Embryonic facial prominence (tissue), 1 donor: ENCODE results near the gene SNAPIN.
A peak's percentile ranks its signal among the peaks of the same experiment; 100 is the strongest.
"Not testable (repeated sequence)": the region's sequence is repeated elsewhere in the genome, so short reads cannot be mapped to it uniquely, and the experiment has no call there.

Source experiments
- DNase-seq: peaks from one replicate; pipeline ENCODE4 v3.0.0-alpha.2; 2016; ENCODE audit errors: extremely low spot score

The SNAPIN gene

DNA sequence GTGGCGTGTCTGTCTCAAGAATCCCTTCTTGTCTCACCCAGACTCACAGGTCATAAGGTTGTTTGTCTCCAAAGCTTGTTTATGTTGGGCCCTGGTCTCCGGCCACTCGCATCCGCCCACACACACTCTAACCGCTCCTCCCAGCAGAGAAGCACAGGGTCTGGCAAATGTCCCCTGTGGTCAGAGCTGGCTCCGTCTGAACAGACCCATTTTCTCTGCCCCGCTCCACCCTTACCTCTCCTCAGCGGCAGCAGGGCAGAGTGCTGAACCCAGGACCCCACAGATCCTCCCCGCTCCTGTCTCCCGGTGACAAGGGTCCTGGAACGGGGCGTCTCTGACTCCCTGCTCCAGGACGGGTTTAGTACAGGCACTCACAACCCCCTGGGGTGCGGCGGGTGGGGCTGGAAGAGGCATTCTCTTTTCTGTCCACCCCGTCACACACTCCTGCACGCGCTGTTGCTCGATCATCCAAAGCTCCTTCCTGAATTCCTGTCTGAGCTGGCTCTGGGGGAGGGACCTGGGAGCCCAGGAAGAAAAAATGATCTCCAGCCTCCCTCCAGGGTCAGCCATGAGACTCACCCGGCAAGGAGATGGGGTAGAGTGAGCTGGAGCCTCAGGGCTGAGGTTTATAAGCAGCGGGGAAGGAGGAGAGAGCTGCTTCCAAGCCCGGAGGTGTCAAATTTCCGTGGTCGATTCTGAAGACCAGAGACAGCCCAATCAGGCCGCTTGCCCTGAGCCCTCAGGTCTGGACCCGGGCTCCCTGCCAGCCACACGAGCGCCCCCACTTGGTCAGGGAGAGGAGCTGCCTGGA is 31.4 kb upstream of the SNAPIN start, which contains the start of gene S100A13:
TSS of gene S100A13 (minus strand) at position 602 of the 811 bp plus-strand sequence. CDS start 1,033 bp downstream, outside the sequence.
- peak; percentile 65 for DNase-seq

GRCh38 chr1:153627715-153628626 is 30.5 kb upstream of the SNAPIN start, which contains the start of gene S100A1:
Gene S100A1 (plus strand): TSS chr1:153628434. CDS start chr1:153630522, 2,088 bp downstream.
- no peak for DNase-seq

- no peak for DNase-seq
These were observed 29.7 kb upstream of the SNAPIN start for GRCh38 chr1:153628638-153629342.

DNA sequence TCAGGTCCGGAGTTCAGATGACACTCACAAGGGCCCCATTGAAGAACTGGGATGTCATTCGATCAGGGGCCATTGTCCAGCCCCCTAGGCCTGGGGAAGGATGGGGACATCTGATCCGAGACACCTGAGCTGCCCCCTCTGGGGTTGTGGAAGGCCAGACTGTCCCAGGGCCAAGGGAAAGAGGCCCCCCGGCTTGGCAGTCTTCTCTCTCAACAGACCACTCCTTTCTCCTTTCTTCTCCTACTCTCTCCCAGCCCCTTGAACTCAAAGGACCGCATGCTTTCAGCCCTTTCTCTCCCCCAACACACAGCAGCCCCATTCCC is 29.2 kb upstream of the SNAPIN start:
- DNase-seq: no peak

GRCh38 chr1:153629971-153630370 is 28.5 kb upstream of the SNAPIN start:
- DNase-seq: no peak

GRCh38 chr1:153630384-153630783 is 28.1 kb upstream of the SNAPIN start:
- no peak for DNase-seq

DNA sequence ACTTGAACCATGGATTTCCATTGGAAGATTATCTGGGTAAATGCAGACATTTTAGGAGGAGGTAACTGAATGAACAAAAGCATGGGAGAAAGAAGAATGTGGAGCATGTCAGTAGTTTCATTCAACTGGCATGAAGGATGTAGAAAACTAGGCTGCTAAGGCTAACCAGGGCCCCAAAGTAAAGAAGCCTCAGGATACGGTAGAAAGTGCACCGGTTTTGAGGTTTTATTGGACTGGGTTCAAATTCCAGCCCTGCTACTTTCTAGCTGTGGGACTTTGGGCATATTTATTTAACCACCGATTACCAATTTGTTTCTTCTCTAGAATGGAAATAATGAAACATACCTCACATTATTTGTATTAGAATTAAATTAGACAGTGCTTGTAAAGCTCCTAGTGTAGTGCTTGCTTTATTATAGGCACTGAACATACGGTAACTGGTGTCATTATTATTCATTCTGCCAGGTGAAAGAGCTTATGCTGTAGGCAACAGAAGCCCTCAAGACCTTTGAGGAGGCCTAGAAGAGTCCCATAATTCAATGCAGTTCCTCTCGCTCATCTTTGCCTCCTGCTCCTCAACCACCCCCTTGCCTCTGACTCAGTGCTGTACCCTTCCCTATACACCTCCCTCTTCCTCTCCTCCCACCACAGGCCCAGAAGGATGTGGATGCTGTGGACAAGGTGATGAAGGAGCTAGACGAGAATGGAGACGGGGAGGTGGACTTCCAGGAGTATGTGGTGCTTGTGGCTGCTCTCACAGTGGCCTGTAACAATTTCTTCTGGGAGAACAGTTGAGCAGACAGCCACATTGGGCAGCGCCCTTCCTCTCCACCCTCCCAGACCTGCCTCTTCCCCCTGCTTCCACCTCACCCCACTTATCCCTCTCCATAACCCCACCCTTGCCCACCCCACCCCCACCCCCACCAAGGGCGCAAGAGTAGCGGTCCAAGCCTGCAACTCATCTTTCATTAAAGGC is 27.2 kb upstream of the SNAPIN start:
- no peak for DNase-seq

DNA sequence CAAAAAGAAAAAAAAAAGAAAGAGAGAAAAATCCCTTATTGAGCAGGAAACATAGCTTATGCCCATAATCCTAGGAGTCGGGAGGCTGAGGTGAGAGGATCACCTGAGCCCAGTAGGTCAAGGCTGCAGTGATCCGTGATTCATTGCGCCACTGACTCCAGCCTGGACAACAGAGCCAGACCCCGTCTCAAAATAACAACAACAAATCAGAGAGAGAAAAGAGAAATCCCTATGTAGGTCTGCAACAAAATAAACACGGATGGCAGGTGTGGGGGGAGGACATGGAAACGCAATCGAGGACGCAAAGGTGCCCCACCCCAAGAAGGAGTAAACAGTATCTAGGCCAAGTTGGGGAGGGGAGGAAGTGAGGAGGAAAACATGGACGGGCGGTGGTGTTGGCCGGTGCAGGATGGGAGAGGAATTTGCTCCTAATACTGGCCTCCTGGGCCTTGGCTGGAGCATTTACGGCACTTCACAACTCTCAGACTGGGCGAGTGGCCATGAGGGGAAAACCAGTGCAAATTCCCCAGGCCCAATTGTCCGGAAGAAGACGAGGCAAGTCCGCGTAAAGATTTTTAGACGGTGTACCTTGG is 25.2 kb upstream of the SNAPIN start:
- DNase-seq: no peak

DNA sequence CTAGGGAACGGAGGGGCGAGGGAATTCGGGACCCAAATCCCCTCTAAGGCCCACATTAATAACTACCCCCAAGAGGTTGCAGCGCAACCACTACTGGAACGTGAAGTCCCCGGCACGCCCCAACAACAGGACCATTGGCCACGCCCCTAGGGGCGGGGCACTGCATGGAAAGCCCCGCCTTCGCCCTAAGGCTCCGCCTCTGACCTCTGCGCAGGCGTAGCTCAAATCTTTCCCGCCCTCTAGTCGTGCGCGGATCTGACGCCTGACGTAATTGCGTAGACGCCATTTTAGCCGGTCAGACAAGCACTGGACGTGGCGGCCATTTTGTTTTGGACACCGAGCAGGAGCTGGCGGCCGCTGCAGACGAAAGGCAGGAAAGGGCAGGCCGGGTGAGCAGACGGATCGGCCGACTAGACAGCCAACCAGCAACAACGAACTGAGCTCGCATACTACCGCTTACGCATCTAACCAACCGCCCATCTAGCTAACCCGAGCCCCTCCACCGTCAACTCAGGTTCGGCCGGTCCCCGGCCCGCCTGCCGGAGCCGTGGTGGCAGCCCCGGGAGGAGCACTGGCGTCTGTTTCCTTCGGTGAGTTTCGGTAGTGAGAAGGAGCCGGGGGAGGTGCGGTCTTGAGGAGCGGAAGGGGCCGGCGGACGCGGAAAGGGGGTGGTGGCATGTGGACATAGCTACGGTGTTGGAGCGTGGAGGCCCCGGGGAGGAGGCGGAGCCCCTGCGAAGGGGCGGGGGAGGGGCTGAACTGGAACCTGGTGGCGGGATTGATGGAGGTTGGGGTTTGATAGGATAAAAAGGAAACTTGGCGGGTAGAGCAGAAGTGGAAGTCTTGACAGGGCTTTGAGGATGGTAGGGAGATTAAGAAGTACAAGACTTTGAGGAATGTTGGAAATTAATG is 24.5 kb upstream of the SNAPIN start, which contains the start of gene CHTOP:
TSS of gene CHTOP (plus strand) at position 313 of the 912 bp plus-strand sequence. CDS start 2,523 bp downstream, outside the sequence.
- peak; percentile 93 for DNase-seq

DNA sequence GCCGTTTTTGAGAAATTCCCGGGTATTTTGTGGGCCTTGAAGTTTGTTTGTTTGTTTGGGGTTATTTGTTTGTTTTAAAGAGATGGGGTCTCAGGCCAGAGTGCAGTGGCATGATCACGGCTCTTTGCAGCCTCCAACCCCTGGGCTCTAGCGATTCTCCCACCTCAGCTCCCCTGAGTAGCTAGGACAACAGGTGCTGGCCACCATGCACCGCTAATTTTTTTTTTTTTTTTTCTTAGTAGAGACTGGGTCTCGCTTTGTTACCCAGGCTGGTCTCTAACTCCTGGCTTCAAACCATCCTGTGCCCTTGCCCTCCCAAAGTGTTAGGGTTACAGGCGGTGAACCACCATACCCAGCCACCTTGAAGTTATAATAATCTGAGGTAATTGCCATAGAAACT is 22.6 kb upstream of the SNAPIN start:
- DNase-seq: no peak

GRCh38 chr1:153636312-153636711 is 22.2 kb upstream of the SNAPIN start:
- DNase-seq: no peak

GRCh38 chr1:153638261-153638660 is 20.2 kb upstream of the SNAPIN start:
- no peak for DNase-seq

- DNase-seq: no peak
These were observed 19.2 kb upstream of the SNAPIN start for GRCh38 chr1:153639280-153639679.

DNA sequence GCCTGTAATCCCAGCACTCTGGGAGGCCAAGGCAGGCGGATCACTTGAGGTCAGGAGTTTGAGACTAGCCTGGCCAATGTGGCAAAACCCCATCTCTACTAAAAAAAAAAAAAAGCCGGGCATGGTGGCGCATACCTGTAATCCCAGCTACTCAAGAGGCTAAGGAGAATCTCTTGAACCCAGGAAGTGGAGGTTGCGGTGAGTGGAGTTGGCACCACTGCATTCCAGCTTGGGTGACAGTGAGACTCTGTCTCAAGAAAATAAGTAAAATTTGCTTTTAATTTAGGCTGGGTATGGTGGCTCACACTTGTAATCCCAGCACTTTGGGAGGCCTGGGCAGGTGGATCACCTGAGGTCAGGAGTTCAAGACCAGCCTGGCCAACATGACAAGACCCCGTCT is 18.3 kb upstream of the SNAPIN start:
- not testable (repeated sequence) for DNase-seq

DNA sequence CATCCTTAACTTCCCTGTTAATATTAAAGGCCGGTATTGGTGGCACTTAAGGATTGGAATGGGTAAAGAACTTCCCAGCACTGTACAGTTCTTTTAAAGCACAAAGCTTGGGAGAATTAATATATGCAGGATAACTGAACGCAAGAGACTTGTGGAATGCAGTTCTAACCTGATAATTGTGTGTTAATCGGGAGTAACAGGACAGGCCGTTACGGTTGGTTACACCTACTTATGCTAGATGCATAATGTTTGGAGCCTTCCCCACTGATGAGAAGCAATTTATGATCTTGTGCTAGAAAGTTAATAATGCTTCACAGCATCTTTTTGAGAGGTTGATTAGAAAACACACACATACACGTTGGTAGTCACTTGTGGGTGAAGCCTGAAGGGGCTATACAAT is 17.6 kb upstream of the SNAPIN start:
- DNase-seq: no peak

- DNase-seq: no peak
These were observed 16.3 kb upstream of the SNAPIN start for GRCh38 chr1:153642161-153642560.

DNA sequence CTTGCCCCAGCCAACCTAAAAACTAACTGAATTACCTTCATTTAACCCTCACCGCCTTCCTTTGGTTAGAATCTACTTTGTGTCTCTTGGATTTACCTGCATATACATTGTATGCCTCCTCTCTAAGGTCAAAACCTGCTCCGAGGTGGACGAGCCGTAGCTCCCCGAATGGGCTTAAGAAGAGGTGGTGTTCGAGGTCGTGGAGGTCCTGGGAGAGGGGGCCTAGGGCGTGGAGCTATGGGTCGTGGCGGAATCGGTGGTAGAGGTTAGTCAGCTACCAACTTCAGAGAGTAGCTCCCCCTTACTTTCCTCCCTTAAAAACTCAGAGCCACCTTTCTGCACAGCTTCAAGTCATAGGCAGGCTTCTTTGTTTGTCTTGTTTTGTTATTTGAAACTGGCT is 15.4 kb upstream of the SNAPIN start:
- DNase-seq: no peak

- DNase-seq: no peak
These were observed 14.7 kb upstream of the SNAPIN start for GRCh38 chr1:153643816-153644215.

DNA sequence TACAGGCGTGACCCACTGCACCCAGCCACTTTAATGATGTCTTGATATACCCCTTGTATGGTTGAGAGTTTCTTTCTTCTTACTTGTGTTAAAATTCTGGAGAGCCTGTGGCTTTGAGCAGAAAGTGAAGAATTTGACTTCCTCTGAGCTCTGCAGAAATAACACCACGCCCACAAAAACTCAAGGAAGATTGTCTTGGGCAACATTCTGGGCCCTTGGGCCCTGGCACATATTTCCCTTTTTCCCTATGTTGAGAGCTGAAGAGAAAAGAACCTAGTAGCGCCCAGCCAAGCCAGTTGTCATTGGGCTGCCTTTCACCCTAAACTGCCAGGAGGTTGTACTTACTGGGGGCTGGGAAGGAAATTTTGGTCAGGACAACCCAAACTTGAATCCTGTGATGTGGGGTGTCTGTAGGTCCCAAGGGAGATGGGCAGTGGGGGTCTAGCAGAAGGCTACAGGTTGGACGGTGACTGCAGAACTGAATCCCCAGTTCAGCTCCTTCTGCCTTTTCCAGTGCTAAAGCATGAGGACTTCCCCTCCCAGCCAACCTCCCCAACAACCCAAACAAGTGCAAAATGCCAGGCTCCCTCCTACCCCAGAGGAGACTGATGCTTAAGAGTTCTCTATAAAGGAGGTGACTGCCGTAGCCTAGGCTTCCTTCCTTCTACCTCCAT is 11.7 kb upstream of the SNAPIN start:
- DNase-seq: no peak
